ENCODE measurements around the gene MRE11. TPM values are rescaled to one million over a fixed set of nuclear protein-coding genes. Genes with fewer than 3 reads are reported as not detected.

MRE11 gene
- total RNA-seq: 11.6 and 18.6 TPM in 2 replicates

GRCh38 chr11:94493281-94494125 lies at the start of gene MRE11, which contains the start of gene ANKRD49:
Gene MRE11, minus strand, starts transcription at chr11:94493844. Its CDS starts 1,043 bp downstream, at chr11:94492801.
Gene ANKRD49, plus strand, starts transcription at chr11:94493984. Its CDS starts 2,710 bp downstream, at chr11:94496694.

DNA sequence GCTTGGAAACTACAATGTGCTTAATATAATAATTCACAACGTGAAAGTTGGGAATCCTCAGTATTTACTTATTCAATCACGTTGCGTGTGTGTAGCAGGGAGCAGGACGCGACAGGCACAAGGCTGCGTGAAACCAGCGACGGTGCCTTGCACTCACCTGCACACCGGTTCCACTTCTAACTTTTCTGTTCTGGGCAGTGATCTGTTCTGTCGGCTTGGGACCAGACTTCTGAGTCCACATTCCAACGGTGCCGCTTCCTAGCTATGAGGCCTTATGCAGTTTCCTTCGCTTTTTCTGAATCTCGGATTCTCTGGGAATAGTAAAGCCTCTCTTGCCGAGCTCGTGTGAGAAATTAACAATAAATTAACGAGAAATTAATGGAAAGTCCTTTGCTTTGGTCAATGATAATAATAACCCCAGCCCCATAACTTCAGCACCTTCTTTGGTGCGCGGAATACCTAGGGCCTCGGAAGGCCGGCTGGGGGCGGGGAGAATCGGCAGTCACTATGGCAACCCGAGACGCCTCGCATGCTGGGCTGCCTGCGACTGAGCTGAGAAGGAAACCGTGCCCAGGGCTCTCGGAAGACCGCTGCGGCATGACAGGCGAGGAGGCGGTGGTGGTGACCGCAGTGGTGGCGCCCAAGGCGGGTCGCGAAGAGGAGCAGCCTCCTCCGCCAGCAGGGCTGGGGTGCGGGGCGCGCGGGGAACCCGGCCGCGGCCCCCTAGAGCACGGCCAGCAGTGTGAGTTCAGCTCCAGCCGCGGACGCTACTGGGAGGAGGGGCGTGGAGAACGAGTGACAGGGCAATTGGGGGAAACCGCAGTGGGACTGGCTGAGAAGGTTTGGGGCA lies 18.5 kb upstream of the MRE11 start, which contains the start of gene C11orf97:
TSS of gene C11orf97 (plus strand) at position 530 of the 850 bp plus-strand sequence. CDS start at position 598, 68 bp downstream.

GRCh38 chr11:94400839-94401772 lies 92.5 kb downstream of the MRE11 start, which contains the start of gene GPR83:
Gene GPR83, minus strand, starts transcription at chr11:94401419. Its CDS starts 172 bp downstream, at chr11:94401247.

Other genes with a start within 250 kb of the MRE11 start
- not detected in 2 replicates for gene IZUMO1R, start 189.3 kb downstream of the MRE11 start, total RNA-seq
- under 0.01 TPM in 1 of 2 replicates, not detected in the other for gene GPR83, start 92.4 kb downstream of the MRE11 start, total RNA-seq
- gene ANKRD49, start 140 bp upstream of the MRE11 start, total RNA-seq: 11.7 and 13.2 TPM in 2 replicates
- not detected in 2 replicates for gene C11orf97, start 18.6 kb upstream of the MRE11 start, total RNA-seq
- gene FUT4, start 50.1 kb upstream of the MRE11 start, total RNA-seq: 6.2 and 6.7 TPM in 2 replicates
- gene PIWIL4, start 73.5 kb upstream of the MRE11 start, total RNA-seq: 1.9 and 2.0 TPM in 2 replicates

Data from regular cardiac myocyte (primary cell).